Measurements from ENCODE around the gene FOXD1. TPM values are rescaled to one million over a fixed set of nuclear protein-coding genes. Genes with fewer than 3 reads are reported as not detected.

FOXD1 gene
- total RNA-seq, 4 donors from 2014 or later, result 0.48 to 3.5 (median 1.5) TPM; not detected in 1

DNA sequence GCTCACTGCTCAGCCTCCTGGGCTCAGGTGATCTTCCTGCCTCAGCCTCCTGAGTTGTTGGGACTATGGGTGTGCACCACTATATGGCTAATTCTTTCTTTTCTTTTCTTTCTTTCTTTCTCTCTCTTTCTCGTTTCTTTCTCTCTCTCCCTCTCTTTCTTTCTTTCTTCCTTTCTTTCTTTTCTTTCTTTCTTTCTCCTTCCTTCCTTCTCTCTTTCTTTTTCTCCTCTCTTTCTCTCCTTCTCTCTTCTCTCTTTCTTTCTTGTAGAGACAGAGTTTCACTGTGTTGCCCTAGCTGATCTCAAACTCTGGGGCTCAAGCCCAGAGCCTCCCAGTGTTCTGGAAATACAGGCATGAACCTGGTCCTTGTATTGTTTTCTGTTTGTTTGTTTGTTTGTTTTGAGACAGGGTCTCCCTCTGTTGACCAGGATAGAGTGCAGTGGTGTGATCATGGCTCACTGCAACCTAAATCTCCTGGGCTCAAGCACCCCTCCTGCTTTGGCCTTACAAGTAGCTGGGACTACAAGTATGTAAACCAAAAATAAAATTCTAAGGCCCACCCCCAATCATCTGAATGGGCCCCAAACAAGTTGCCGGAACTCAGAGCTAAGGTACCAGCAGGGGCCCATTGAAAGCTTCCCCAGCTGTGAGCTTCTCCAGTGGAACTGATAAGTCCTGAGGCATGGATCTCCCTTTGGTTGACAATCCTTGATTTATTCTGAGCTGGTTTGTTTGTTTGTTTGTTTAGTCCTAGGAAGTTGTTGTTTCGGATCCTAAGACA lies 37.7 kb upstream of the FOXD1 start:
- Histone ChIP-seq H3K36me3 (no peaks in the 10 kb centered on the region), H3K4me1 (no peaks in the 10 kb centered on the region), H3K4me3 (no peak overlapping the region), H3K9me3 (no peaks in the 10 kb centered on the region), H3K27ac (no peak overlapping the region), H3K27me3 (peaks cover 0 to 4% (median 0%) of the 10 kb centered on the region in 4 donors)
- 41 to 80% methylated on average over 2 to 3 of the region's 3 CpGs for WGBS, 2 donors
- TF ChIP-seq POLR2A (IDR thresholded peaks at IDR 0.05), result no peak
- TF ChIP-seq, protein P1, sequence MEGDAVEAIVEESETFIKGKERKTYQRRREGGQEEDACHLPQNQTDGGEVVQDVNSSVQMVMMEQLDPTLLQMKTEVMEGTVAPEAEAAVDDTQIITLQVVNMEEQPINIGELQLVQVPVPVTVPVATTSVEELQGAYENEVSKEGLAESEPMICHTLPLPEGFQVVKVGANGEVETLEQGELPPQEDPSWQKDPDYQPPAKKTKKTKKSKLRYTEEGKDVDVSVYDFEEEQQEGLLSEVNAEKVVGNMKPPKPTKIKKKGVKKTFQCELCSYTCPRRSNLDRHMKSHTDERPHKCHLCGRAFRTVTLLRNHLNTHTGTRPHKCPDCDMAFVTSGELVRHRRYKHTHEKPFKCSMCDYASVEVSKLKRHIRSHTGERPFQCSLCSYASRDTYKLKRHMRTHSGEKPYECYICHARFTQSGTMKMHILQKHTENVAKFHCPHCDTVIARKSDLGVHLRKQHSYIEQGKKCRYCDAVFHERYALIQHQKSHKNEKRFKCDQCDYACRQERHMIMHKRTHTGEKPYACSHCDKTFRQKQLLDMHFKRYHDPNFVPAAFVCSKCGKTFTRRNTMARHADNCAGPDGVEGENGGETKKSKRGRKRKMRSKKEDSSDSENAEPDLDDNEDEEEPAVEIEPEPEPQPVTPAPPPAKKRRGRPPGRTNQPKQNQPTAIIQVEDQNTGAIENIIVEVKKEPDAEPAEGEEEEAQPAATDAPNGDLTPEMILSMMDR (IDR thresholded peaks at IDR 0.05), result no peak
- DNase-seq, result no peak
- intact Hi-C loops (cut with DNase I), result no loop called here

DNA sequence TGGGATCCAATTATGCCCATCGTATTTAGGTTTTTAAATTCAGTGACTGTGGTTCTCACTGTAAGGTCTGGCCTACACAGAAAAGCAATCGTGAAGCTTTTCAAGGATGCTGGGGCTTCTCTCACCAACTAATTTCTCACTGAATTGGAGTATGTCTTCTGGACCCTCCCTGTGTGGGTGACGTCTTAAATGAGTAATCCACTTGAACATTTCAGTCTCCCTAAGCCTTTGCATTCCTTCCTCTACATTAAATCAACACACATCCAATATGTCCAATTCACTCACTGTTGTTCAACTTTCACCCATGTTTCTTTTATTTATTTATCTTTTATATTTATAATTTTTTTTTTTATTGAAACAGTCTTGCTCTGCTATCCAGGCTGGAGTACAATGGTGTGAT lies 37.1 kb upstream of the FOXD1 start:
- H3K27ac ChIP-seq, result no peak overlapping the region
- DNase-seq, result no peak
- H3K4me1 ChIP-seq, result no peaks in the 10 kb centered on the region
- H3K27me3 ChIP-seq, result peaks cover 0 to 6% (median 0%) of the 10 kb centered on the region in 4 donors
- 89 to 91% methylated on average over 3 of the region's 3 CpGs for WGBS, 2 donors
- no peak overlapping the region for H3K4me3 ChIP-seq
- H3K9me3 ChIP-seq, result no peaks in the 10 kb centered on the region
- no peak for TF ChIP-seq POLR2A (IDR thresholded peaks at IDR 0.05)
- TF ChIP-seq, protein P1 (IDR thresholded peaks at IDR 0.05), result no peak
- no peaks in the 10 kb centered on the region for H3K36me3 ChIP-seq
- intact Hi-C loops (cut with DNase I), result no loop called here

DNA sequence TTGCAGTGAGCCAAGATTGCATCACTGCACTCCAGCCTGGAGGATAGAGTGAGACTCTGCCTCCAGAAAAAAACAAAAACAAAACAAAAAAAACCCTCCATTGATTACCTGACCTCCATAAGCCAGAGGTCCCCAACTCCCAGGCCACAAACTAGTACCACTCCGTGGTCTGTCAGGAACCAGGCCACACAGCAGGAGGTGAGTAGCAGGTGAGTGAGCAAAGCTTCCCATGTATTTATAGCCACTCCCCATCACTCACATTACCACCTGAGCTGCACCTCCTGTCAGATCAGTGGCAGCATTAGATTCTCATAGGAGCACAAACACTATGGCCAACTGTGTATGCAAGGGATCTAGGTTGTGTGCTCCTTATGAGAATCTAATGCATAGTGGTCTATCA lies 35.9 kb upstream of the FOXD1 start:
- no peak for TF ChIP-seq POLR2A (IDR thresholded peaks at IDR 0.05)
- TF ChIP-seq, protein P1 (IDR thresholded peaks at IDR 0.05), result no peak
- peaks cover 0 to 6% (median 0%) of the 10 kb centered on the region in 4 donors for H3K27me3 ChIP-seq
- H3K9me3 ChIP-seq, result no peaks in the 10 kb centered on the region
- intact Hi-C loops (cut with DNase I), result no loop called here
- WGBS, 2 donors, result 80 to 90% methylated on average over 1 of the region's 1 CpG
- H3K4me1 ChIP-seq, result no peaks in the 10 kb centered on the region
- H3K27ac ChIP-seq, result no peak overlapping the region
- no peaks in the 10 kb centered on the region for H3K36me3 ChIP-seq
- DNase-seq, result no peak
- H3K4me3 ChIP-seq, result no peak overlapping the region

DNA sequence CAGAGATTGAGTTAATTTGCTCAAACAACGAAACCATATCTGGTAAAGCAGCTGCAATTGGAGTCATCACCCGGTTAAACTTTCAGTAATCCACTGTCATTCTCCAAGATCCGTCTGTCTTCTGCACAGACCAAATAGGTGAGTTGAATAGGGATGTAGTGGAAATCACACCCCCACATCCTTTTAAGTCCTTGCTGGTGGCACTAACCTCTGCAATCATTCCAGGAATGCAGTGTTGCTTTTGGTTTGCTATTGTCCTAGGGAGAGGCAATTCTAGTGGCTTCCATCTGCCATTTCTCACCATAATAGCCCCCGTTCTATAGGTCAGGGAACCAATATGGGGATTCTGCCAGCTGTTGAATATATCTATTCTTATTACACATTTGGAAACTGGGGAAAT lies 35.1 kb upstream of the FOXD1 start:
- Histone ChIP-seq H3K4me3 (no peak overlapping the region), H3K9me3 (no peaks in the 10 kb centered on the region), H3K27ac (no peak overlapping the region), H3K27me3 (peaks cover 0 to 6% (median 0%) of the 10 kb centered on the region in 4 donors), H3K4me1 (no peaks in the 10 kb centered on the region), H3K36me3 (no peaks in the 10 kb centered on the region)
- WGBS, 2 donors, result 79 to 83% methylated on average over 4 of the region's 4 CpGs
- DNase-seq, result no peak
- TF ChIP-seq POLR2A (IDR thresholded peaks at IDR 0.05), result no peak
- TF ChIP-seq, protein P1 (IDR thresholded peaks at IDR 0.05), result no peak
- intact Hi-C loops (cut with DNase I), result no loop called here

DNA sequence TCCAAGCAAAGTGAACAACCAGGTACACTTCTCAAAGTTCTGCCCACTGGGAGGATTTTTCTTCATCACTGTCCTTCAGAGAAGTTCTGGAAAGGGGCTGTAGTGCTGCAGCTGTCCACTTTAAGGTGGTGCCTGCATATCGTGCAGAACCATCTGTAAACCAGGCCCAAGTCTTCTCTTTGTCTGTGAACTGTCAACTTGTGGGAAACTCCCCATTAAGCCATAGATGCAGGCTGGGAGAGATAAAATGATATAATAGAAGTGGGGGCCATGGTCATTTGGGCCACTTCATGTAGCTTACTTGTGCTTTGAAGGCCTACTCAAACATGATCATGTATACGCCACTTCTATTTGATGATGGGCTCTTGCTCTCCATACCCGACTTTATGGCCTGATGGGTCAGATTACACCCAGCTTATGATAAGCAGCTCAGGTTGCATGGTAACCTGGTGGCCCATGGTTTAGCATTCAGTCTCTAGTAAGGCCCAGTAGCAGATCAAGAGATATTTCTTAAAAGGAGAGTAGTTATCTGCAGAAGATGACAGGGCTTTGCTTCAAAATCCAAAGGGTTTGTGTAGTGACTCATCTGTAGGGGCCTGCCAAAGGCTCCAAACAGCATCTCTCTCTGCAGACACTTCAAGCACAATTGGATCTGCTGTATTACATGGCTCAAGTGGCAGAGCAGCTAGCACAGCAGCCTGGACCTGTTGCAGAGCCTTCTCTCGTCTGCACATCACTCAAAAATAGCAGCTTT lies 34.0 kb upstream of the FOXD1 start:
- intact Hi-C loops (cut with DNase I), result no loop called here
- Histone ChIP-seq H3K36me3 (no peaks in the 10 kb centered on the region), H3K4me1 (no peaks in the 10 kb centered on the region), H3K27ac (no peak overlapping the region), H3K27me3 (peaks cover 0 to 6% (median 0%) of the 10 kb centered on the region in 4 donors), H3K4me3 (no peak overlapping the region), H3K9me3 (no peaks in the 10 kb centered on the region)
- 63 to 85% methylated on average over 4 of the region's 4 CpGs for WGBS, 2 donors
- TF ChIP-seq, protein P1 (IDR thresholded peaks at IDR 0.05), result no peak
- no peak for TF ChIP-seq POLR2A (IDR thresholded peaks at IDR 0.05)
- DNase-seq, result no peak
